ENCODE measurements around the gene KAT8. TPM values are rescaled to one million over a fixed set of nuclear protein-coding genes. Genes with fewer than 3 reads are reported as not detected.
A peak's percentile ranks its signal among the peaks of the same experiment; 100 is the strongest.

Gene KAT8
- total and polyA plus RNA-seq, 2 of the 13 experiments (the other 11 are each of a cell fraction or from before 2014, with no cell fraction given) = 79.0 to 84.2 TPM

DNA sequence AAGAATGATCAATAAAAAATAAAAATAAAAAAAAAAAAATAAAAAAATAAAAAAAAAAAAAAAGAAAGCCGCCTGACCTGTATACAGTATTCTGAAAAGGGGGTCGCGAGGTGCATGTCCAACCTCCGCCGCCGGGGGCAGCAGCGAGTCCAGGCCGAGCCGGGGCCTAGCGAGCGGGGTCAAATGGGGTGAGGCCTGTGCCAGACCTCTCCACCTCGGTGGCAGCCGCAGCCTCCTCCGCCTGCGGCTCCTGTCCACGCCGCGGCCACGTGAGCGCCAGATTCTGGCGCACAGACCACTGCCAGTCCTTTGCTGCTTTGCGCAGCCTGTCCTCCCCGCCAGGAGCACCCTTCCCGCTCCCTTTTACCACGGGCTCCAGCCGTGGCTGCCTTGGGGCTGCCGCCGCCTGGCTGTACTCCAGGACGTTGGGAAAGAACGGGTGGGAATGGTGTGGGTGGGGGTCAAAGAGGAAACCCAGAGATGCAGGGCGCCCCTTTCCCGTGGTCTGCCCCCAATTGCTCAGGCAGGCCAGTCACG lies 11.7 kb upstream of the KAT8 start (continued):
- TF ChIP-seq, protein P1, sequence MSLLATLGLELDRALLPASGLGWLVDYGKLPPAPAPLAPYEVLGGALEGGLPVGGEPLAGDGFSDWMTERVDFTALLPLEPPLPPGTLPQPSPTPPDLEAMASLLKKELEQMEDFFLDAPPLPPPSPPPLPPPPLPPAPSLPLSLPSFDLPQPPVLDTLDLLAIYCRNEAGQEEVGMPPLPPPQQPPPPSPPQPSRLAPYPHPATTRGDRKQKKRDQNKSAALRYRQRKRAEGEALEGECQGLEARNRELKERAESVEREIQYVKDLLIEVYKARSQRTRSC (CRISPR knock-in tag; IDR thresholded peaks at IDR 0.05; ENCODE audit: low read depth) = peak; percentile 81; the same call in 1 of the 2 replicates
- TF ChIP-seq SP1 (IDR thresholded peaks at IDR 0.05) (no peak), SP1 (CRISPR knock-in tag; IDR thresholded peaks at IDR 0.05) (peak; percentile 50), ZNF296 (CRISPR knock-in tag; conservative IDR thresholded peaks at IDR 0.05) (peak; percentile 89; the same call in 1 of the 2 replicates), TOE1 (CRISPR knock-in tag; IDR thresholded peaks at IDR 0.05) (peak; percentile 84; the same call in 1 of the 2 replicates), KDM5B (CRISPR knock-in tag; IDR thresholded peaks at IDR 0.05; ENCODE audit: borderline replicate concordance) (peak; percentile 98), STAT5B (CRISPR knock-in tag; IDR thresholded peaks at IDR 0.05) (no peak; the same call in 1 of the 2 replicates), IRX3 (CRISPR knock-in tag; IDR thresholded peaks at IDR 0.05; ENCODE audit: borderline replicate concordance, low read depth) (peak; percentile 93; the same call in 1 of the 2 replicates), ZFP36L2 (CRISPR knock-in tag; IDR thresholded peaks at IDR 0.05) (peak; percentile 91; the same call in 1 of the 2 replicates), HNRNPH1 (optimal IDR thresholded peaks at IDR 0.05; ENCODE audit: low read depth, low read length) (no peak), HMG20B (CRISPR knock-in tag; conservative IDR thresholded peaks at IDR 0.05) (peak; percentile 71; the same call in 1 of the 2 replicates), ZSCAN9 (CRISPR knock-in tag; IDR thresholded peaks at IDR 0.05; ENCODE audit: borderline replicate concordance) (peak; percentile 99), ZNF788 (CRISPR knock-in tag; IDR thresholded peaks at IDR 0.05; ENCODE audit: borderline replicate concordance) (peak; percentile 98), ZNF549 (CRISPR knock-in tag; IDR thresholded peaks at IDR 0.05) (peak; percentile 85; the same call in 1 of the 2 replicates), ZNF501 (CRISPR knock-in tag; IDR thresholded peaks at IDR 0.05) (peak; percentile 84), TMF1 (CRISPR knock-in tag; IDR thresholded peaks at IDR 0.05; ENCODE audit: low read depth) (peak; percentile 96)
- TF ChIP-seq, protein P2, sequence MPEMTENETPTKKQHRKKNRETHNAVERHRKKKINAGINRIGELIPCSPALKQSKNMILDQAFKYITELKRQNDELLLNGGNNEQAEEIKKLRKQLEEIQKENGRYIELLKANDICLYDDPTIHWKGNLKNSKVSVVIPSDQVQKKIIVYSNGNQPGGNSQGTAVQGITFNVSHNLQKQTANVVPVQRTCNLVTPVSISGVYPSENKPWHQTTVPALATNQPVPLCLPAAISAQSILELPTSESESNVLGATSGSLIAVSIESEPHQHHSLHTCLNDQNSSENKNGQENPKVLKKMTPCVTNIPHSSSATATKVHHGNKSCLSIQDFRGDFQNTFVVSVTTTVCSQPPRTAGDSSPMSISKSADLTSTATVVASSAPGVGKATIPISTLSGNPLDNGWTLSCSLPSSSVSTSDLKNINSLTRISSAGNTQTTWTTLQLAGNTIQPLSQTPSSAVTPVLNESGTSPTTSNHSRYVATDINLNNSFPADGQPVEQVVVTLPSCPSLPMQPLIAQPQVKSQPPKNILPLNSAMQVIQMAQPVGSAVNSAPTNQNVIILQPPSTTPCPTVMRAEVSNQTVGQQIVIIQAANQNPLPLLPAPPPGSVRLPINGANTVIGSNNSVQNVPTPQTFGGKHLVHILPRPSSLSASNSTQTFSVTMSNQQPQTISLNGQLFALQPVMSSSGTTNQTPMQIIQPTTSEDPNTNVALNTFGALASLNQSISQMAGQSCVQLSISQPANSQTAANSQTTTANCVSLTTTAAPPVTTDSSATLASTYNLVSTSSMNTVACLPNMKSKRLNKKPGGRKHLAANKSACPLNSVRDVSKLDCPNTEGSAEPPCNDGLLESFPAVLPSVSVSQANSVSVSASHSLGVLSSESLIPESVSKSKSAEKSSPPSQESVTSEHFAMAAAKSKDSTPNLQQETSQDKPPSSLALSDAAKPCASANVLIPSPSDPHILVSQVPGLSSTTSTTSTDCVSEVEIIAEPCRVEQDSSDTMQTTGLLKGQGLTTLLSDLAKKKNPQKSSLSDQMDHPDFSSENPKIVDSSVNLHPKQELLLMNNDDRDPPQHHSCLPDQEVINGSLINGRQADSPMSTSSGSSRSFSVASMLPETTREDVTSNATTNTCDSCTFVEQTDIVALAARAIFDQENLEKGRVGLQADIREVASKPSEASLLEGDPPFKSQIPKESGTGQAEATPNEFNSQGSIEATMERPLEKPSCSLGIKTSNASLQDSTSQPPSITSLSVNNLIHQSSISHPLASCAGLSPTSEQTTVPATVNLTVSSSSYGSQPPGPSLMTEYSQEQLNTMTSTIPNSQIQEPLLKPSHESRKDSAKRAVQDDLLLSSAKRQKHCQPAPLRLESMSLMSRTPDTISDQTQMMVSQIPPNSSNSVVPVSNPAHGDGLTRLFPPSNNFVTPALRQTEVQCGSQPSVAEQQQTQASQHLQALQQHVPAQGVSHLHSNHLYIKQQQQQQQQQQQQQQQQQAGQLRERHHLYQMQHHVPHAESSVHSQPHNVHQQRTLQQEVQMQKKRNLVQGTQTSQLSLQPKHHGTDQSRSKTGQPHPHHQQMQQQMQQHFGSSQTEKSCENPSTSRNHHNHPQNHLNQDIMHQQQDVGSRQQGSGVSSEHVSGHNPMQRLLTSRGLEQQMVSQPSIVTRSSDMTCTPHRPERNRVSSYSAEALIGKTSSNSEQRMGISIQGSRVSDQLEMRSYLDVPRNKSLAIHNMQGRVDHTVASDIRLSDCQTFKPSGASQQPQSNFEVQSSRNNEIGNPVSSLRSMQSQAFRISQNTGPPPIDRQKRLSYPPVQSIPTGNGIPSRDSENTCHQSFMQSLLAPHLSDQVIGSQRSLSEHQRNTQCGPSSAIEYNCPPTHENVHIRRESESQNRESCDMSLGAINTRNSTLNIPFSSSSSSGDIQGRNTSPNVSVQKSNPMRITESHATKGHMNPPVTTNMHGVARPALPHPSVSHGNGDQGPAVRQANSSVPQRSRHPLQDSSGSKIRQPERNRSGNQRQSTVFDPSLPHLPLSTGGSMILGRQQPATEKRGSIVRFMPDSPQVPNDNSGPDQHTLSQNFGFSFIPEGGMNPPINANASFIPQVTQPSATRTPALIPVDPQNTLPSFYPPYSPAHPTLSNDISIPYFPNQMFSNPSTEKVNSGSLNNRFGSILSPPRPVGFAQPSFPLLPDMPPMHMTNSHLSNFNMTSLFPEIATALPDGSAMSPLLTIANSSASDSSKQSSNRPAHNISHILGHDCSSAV (CRISPR knock-in tag; IDR thresholded peaks at IDR 0.05; ENCODE audit: borderline replicate concordance) = peak; percentile 87; the same call in 1 of the 2 replicates
- TF ChIP-seq, protein P3, sequence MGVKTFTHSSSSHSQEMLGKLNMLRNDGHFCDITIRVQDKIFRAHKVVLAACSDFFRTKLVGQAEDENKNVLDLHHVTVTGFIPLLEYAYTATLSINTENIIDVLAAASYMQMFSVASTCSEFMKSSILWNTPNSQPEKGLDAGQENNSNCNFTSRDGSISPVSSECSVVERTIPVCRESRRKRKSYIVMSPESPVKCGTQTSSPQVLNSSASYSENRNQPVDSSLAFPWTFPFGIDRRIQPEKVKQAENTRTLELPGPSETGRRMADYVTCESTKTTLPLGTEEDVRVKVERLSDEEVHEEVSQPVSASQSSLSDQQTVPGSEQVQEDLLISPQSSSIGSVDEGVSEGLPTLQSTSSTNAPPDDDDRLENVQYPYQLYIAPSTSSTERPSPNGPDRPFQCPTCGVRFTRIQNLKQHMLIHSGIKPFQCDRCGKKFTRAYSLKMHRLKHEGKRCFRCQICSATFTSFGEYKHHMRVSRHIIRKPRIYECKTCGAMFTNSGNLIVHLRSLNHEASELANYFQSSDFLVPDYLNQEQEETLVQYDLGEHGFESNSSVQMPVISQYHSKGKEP (CRISPR knock-in tag; IDR thresholded peaks at IDR 0.05) = peak; percentile 87; the same call in 1 of the 2 replicates
- TF ChIP-seq, protein P4, sequence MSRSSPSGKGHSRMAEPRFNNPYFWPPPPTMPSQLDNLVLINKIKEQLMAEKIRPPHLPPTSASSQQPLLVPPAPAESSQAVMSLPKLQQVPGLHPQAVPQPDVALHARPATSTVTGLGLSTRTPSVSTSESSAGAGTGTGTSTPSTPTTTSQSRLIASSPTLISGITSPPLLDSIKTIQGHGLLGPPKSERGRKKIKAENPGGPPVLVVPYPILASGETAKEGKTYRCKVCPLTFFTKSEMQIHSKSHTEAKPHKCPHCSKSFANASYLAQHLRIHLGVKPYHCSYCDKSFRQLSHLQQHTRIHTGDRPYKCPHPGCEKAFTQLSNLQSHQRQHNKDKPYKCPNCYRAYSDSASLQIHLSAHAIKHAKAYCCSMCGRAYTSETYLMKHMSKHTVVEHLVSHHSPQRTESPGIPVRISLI (CRISPR knock-in tag; IDR thresholded peaks at IDR 0.05; ENCODE audit: borderline replicate concordance) = peak; percentile 73; the same call in 1 of the 2 replicates

Data from HepG2 (cell line).